Suprapubic skin (tissue), 4 donors: ENCODE results near the gene LEF1.

Source experiments
- CTCF ChIP-seq, 2 donors: fragments of 200-600 bp in 1 of 2; fragments of 450-650 bp in 1 of 2; sonication (generic) in 1 of 2; IDR thresholded peaks; one replicate each; pipeline ENCODE4 v1.5.1; 2016 to 2019; ENCODE audit warnings: antibody characterized with exemption in 2 of 2, mild to moderate bottlenecking in 1 of 2, moderate library complexity in 1 of 2
- EP300 ChIP-seq: sonication (generic); formaldehyde crosslinking; IDR thresholded peaks from one replicate; pipeline ENCODE4 v1.6.1; 2017; ENCODE audit warnings: antibody characterized with exemption
- POLR2A ChIP-seq, 2 donors: fragments of 450-650 bp; IDR thresholded peaks; one replicate each; pipeline ENCODE4 v1.6.1; 2017; ENCODE audit warnings: antibody characterized with exemption in 2 of 2, mild to moderate bottlenecking in 2 of 2, moderate library complexity in 2 of 2
- POLR2AphosphoS5 ChIP-seq, 3 donors: sonication (generic); formaldehyde crosslinking; IDR thresholded peaks; one replicate each; pipeline ENCODE4 v1.6.1; 2017; ENCODE audit warnings: antibody characterized with exemption in 3 of 3

- TF ChIP-seq CTCF (IDR thresholded peaks at IDR 0.05) (no peak), POLR2A (IDR thresholded peaks at IDR 0.05) (no peak), EP300 (no peak), POLR2AphosphoS5 (IDR thresholded peaks at IDR 0.05) (no peak)
Measured at GRCh38 chr4:108106186-108106585, 62.5 kb downstream of the LEF1 start.
